Right lobe of liver (tissue), 6 donors: ENCODE data around the gene OPA1. TPM values are rescaled to one million over a fixed set of nuclear protein-coding genes. Genes with fewer than 3 reads are reported as not detected.

Experiments
- ATAC-seq, 4 donors: fragments of 200-7000 bp; cut with Tn5 transposase; one replicate each; pipeline ENCODE4 v1.9.1; 2020; ENCODE audit warnings: mild to moderate bottlenecking in 4 of 4, moderate library complexity in 4 of 4
- DNase-seq, 3 donors: peaks; one replicate each; pipeline ENCODE4 v3.0.0-alpha.2; 2020
- H3K27ac ChIP-seq, 3 donors: fragments of 200-600 bp; one replicate each; pipeline ENCODE4 v1.8.0; 2022
- H3K27me3 ChIP-seq, 2 donors: fragments of 200-600 bp; one replicate each; pipeline ENCODE4 v1.8.0; 2022
- H3K36me3 ChIP-seq, 4 donors: fragments of 200-600 bp; sonication (generic) in 1 of 4; one replicate each; pipeline versions ENCODE4 v1.5.1 to v1.8.0; 2017 to 2022; ENCODE audit warnings: control low read depth in 1 of 4
- H3K4me1 ChIP-seq, 4 donors: fragments of 200-600 bp; sonication (generic) in 1 of 4; one replicate each; pipeline versions ENCODE4 v1.5.1 to v1.8.0; 2017 to 2022; ENCODE audit warnings: control low read depth in 1 of 4
- H3K4me3 ChIP-seq, 3 donors: fragments of 200-600 bp; one replicate each; pipeline ENCODE4 v1.8.0; 2022
- H3K9me3 ChIP-seq, 4 donors: fragments of 200-600 bp; sonication (generic) in 1 of 4; one replicate each; pipeline versions ENCODE4 v1.5.1 to v1.8.0; 2017 to 2022; ENCODE audit warnings: control low read depth in 1 of 4
- POLR2A ChIP-seq: fragments of 450-650 bp; IDR thresholded peaks from one replicate; pipeline ENCODE4 v1.6.1; 2017; ENCODE audit warnings: antibody characterized with exemption, mild to moderate bottlenecking
- WGBS: methylation state at CpG from one replicate; pipeline ENCODE4 v1.1.6; 2018; ENCODE audit warnings: low coverage, low lambda C conversion rate; ENCODE audit not compliant: insufficient coverage; ENCODE audit errors: missing lambda C conversion rate; 5-methylcytosine and 5-hydroxymethylcytosine counted together
- intact Hi-C, 2 donors: fragments of 100-400 bp; cut with DNase I; formaldehyde crosslinking; loops; one replicate each; pipeline versions ENCODE4 v1.11.2 to v1.14.1; 2022
- total RNA-seq, 6 experiments: library from RNA; depleted of rRNA in 2 of 6; stranded (reverse); fragments of >200 nt in 2 of 6; fragmentation: NEBNext Ultra II Directional in 3 of 6; extraction: Animal tissue kit (Norgen Biotek cat#: 25700) in 3 of 6; gene quantifications; one replicate each; pipeline versions ENCODE4 v1.1.0 to v1.2.4, GENCODE V29; 2016 to 2023
- TF ChIP-seq, protein P1 (sequence below), 4 donors: fragments of 200-600 bp in 3 of 4; fragments of 450-650 bp in 1 of 4; IDR thresholded peaks; one replicate each; pipeline versions ENCODE4 v1.5.1 to v1.8.0; 2016 to 2022; ENCODE audit warnings: antibody characterized with exemption in 4 of 4, mild to moderate bottlenecking in 2 of 4
- donor health status: DM: no; HTN: yes; CAD: no.
- donor health status: DM: no; HTN: no; CAD: no.
- donor health status: DM: no; HTN: no; CAD: no.
- donor health status: DM: no; HTN: yes; CAD: no.
- donor health status: DM: no; HTN: yes; CAD: no.

The OPA1 gene
- total RNA-seq, 6 experiments from 2014 or later = 29.2 to 45.5 (median 31.6) TPM

DNA sequence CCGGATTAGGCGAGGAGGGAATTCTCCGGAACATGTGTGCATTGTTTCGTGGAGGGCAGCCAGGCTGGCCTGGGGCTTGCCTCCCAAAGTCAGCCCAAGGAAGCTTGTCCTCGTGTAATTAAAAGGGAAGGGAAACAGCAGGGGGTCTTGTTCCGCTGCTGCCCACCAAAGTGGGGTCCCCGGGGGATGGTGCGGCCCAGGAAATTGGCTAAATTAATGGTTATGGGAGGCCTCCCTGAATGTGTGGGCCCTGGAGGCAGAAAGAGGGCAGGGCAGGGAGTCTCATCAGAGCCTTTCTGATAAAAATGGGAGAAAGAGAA, 118.1 kb downstream of the OPA1 start:
- no peak for TF ChIP-seq POLR2A
- TF ChIP-seq, protein P1, sequence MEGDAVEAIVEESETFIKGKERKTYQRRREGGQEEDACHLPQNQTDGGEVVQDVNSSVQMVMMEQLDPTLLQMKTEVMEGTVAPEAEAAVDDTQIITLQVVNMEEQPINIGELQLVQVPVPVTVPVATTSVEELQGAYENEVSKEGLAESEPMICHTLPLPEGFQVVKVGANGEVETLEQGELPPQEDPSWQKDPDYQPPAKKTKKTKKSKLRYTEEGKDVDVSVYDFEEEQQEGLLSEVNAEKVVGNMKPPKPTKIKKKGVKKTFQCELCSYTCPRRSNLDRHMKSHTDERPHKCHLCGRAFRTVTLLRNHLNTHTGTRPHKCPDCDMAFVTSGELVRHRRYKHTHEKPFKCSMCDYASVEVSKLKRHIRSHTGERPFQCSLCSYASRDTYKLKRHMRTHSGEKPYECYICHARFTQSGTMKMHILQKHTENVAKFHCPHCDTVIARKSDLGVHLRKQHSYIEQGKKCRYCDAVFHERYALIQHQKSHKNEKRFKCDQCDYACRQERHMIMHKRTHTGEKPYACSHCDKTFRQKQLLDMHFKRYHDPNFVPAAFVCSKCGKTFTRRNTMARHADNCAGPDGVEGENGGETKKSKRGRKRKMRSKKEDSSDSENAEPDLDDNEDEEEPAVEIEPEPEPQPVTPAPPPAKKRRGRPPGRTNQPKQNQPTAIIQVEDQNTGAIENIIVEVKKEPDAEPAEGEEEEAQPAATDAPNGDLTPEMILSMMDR (IDR thresholded peaks at IDR 0.05) = no peak
- DNase-seq (no peak), ATAC-seq (no peak)
- intact Hi-C loops = no loop called here
- Histone ChIP-seq H3K4me1 (peaks cover 0 to 10% (median 0%) of the 10 kb centered on the region in 4 donors), H3K27me3 (no peaks in the 10 kb centered on the region), H3K4me3 (no peak overlapping the region), H3K9me3 (no peaks in the 10 kb centered on the region), H3K27ac (peak overlapping the region in 1 of 3 donors; percentile 41), H3K36me3 (no peaks in the 10 kb centered on the region)
- 88% methylated on average over 7 of the region's 8 CpGs for WGBS

DNA sequence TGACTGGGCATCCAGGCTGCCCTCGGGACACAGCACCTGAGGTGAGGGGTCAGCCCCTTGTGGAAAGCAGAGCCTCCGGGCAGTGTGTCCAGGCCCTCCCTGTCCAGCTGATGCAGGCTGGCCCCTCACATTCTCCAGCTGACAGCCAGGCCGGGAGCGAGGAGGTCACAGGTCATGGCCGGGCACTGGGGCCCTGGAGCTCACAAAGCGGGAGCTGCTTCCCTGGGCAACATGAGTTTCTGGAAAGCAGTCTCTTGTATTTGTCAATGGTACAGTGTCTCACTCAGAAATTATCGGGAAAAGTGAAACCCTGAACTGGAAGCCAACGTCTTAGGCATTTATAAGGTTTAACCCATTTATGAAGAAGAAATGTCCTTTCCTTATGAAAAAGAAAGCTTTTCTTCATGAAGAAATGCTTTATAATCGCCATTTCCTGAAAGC, 118.5 kb downstream of the OPA1 start:
- H3K27ac ChIP-seq = peak overlapping the region in 1 of 3 donors; percentile 41
- intact Hi-C loops = no loop called here
- no peak for TF ChIP-seq POLR2A
- TF ChIP-seq, protein P1 (IDR thresholded peaks at IDR 0.05) = no peak
- no peaks in the 10 kb centered on the region for H3K9me3 ChIP-seq
- H3K36me3 ChIP-seq = no peaks in the 10 kb centered on the region
- ATAC-seq (peak in 3 of 4 donors; percentile 19 to 56 (median 44)), DNase-seq (no peak)
- no peaks in the 10 kb centered on the region for H3K27me3 ChIP-seq
- no peak overlapping the region for H3K4me3 ChIP-seq
- H3K4me1 ChIP-seq = peaks cover 0 to 10% (median 0%) of the 10 kb centered on the region in 4 donors
- 75% methylated on average over 5 of the region's 9 CpGs for WGBS

DNA sequence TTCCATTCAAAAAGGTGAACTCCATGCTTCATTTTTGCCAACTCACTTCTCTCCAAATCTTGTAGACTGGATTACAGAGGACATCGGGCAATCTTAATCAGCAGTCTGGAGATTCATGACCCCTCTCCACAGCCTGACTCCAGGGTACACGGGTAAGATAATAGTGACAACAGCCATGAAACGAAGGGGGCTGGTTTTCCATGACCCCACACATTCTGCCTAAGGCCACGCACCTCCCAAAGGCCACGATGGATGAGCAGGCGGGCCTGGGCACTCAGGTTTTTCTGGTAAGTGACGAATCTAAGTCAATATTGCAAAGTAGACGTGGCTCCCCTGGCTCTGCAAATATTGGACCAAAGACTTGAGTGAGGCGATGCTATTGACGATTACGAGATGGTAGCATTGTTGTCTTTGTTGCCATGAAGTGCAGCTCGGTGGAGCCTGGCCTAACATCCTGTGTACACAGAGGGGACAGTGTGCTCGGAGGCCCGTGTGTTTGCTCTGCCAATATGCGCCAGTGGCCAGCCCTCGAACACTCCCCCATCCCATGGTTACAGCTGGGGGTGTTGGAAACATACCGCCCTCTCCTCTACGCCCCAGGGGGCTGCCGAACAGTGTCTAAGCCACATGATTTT, 119.1 kb downstream of the OPA1 start:
- H3K4me3 ChIP-seq = no peak overlapping the region
- H3K27me3 ChIP-seq = no peaks in the 10 kb centered on the region
- intact Hi-C loops = no loop called here
- peak in 1 of 3 donors; percentile 39 for DNase-seq
- ATAC-seq = peak in 3 of 4 donors; percentile 73 to 92 (median 75)
- WGBS = 49% methylated on average over 15 of the region's 19 CpGs
- H3K9me3 ChIP-seq = no peaks in the 10 kb centered on the region
- H3K4me1 ChIP-seq = peaks cover 0 to 10% (median 0%) of the 10 kb centered on the region in 4 donors
- TF ChIP-seq POLR2A = peak; percentile 24
- TF ChIP-seq, protein P1 (IDR thresholded peaks at IDR 0.05) = no peak
- H3K27ac ChIP-seq = peak overlapping the region in 1 of 3 donors; percentile 41
- H3K36me3 ChIP-seq = no peaks in the 10 kb centered on the region

DNA sequence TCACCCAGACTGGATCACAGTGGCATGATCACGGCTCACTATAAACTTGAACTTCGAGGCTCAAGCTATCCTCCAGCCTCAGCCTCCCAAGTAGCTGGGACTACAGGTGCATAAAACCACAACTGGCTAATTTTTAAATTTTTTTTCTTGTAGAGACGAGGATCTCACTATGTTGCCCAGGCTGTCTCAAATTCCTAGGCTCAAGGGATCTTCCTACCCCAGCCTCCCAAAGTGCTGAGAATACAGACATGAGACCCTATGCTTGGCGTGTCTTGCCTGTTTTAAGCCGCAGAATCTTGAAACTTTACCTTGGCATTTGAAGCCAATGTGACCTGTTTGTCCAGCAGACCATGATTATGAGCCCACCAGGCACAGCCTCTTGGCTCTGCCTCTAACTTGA, 119.9 kb downstream of the OPA1 start:
- H3K27me3 ChIP-seq = no peaks in the 10 kb centered on the region
- H3K27ac ChIP-seq = no peak overlapping the region
- no peaks in the 10 kb centered on the region for H3K36me3 ChIP-seq
- 82% methylated on average over 5 of the region's 5 CpGs for WGBS
- no peak for TF ChIP-seq POLR2A
- TF ChIP-seq, protein P1 (IDR thresholded peaks at IDR 0.05) = no peak
- ATAC-seq = no peak
- no peak for DNase-seq
- H3K4me3 ChIP-seq = no peak overlapping the region
- H3K9me3 ChIP-seq = no peaks in the 10 kb centered on the region
- intact Hi-C loops = no loop called here
- peaks cover 0 to 10% (median 0%) of the 10 kb centered on the region in 4 donors for H3K4me1 ChIP-seq
